ENCODE results near the gene RAD18. TPM values are rescaled to one million over a fixed set of nuclear protein-coding genes. Genes with fewer than 3 reads are reported as not detected.

Gene RAD18
- total RNA-seq, 1 donor from 2014 or later: 6.0 TPM

DNA sequence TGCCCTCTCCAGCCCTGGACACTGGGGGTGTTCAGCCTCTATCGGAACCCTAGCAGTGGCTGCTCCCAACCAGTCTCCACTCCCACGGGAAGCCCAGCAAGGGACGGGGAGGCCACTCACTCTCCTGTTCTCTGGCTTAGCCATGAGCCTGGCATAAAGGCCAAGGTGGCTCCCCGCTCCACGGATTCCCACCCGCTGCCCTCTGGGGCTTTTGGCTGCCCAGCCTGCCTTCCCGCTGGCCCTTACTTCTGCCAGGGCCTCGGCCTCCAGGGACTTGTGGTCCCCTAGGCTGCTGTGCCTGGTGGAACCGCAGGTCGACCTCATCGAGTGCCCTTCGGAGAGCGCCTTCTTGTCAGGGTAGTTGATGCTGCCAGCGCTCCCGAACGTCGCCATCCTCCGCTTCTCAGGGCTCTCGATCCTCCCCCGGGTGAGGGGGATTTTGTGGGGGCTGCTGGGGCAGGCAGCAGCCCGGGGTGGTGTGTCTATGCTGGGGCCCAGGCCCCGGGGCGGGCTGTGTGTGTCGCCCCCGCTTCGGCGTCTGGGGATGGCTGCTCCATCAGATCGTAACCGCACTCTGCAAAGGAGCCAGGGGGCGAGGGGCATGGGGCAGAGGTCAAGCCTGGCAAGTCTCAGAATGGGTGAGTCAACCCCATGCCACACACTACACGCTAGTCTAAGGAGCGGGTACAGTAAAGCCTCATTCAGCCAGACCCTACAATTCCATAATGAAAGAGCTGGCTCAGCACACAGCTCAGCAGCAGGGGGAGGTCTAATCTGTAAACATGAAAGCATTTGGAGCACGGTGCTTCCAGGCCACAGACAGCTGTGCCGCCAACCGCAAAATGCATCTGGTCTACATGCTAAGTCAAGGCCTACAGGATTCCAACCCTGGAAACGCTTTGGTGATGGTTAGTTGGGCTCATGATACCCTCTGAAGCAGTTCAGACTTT is 27.3 kb upstream of the RAD18 start:
- peak; percentile 29 for DNase-seq (ENCODE audit: low read depth)

GRCh38 chr3:8988791-8989558 is 25.7 kb upstream of the RAD18 start:
- Mint-ChIP-seq H3K27ac (ENCODE audit: unreplicated experiment) (no peak overlapping the region), H3K9me3 (ENCODE audit: unreplicated experiment) (no peaks in the 10 kb centered on the region), H3K4me3 (ENCODE audit: unreplicated experiment) (no peak overlapping the region), H3K36me3 (ENCODE audit: low read depth, unreplicated experiment) (peaks cover 1% of the 10 kb centered on the region), H3K27me3 (ENCODE audit: low read depth, unreplicated experiment) (no peaks in the 10 kb centered on the region), H3K4me1 (ENCODE audit: low read depth, unreplicated experiment) (peaks cover 15% of the 10 kb centered on the region)
- FAIRE-seq: no peak
- H3K79me2 ChIP-seq (ENCODE audit: insufficient read depth, low read length): no peaks in the 10 kb centered on the region
- no peaks in the 10 kb centered on the region for H3K9me3 ChIP-seq (ENCODE audit: insufficient read depth, low read depth, low read length)
- H3K4me1 ChIP-seq (ENCODE audit: insufficient read depth, low read length): no peaks in the 10 kb centered on the region
- TF ChIP-seq CTCF (IDR thresholded peaks at IDR 0.05; ENCODE audit: insufficient read depth, low read depth, low read length) (no peak), EZH2 (IDR thresholded peaks at IDR 0.05; ENCODE audit: insufficient read depth, low read length) (no peak)
- no peak overlapping the region for H3K4me3 ChIP-seq (ENCODE audit: insufficient read depth, low read depth, low read length)
- H3K36me3 ChIP-seq (ENCODE audit: insufficient read depth, low read length): no peaks in the 10 kb centered on the region
- H3K4me2 ChIP-seq (ENCODE audit: low read length): no peak overlapping the region
- no peaks in the 10 kb centered on the region for H3K27me3 ChIP-seq (ENCODE audit: insufficient read depth, low read length)
- H2AFZ ChIP-seq (ENCODE audit: low read depth, low read length): no peak overlapping the region
- H4K20me1 ChIP-seq (ENCODE audit: insufficient read depth, low read length): no peaks in the 10 kb centered on the region
- no peak overlapping the region for H3K9ac ChIP-seq (ENCODE audit: low read length)
- no peak overlapping the region for H3K27ac ChIP-seq (ENCODE audit: low read depth, low read length)
- no peak for DNase-seq (ENCODE audit: low read depth)

More for the DNA sequence above, 27.3 kb upstream of the RAD18 start:
- no peaks in the 10 kb centered on the region for H3K27me3 Mint-ChIP-seq (ENCODE audit: low read depth, unreplicated experiment)
- TF ChIP-seq EZH2 (IDR thresholded peaks at IDR 0.05; ENCODE audit: insufficient read depth, low read length): no peak
- no peak for TF ChIP-seq CTCF (IDR thresholded peaks at IDR 0.05; ENCODE audit: insufficient read depth, low read depth, low read length)
- Histone ChIP-seq H3K27me3 (ENCODE audit: insufficient read depth, low read length) (no peaks in the 10 kb centered on the region), H3K27ac (ENCODE audit: low read depth, low read length) (no peak overlapping the region), H3K9ac (ENCODE audit: low read length) (no peak overlapping the region), H3K9me3 (ENCODE audit: insufficient read depth, low read depth, low read length) (no peaks in the 10 kb centered on the region), H3K4me1 (ENCODE audit: insufficient read depth, low read length) (no peaks in the 10 kb centered on the region), H2AFZ (ENCODE audit: low read depth, low read length) (no peak overlapping the region), H3K79me2 (ENCODE audit: insufficient read depth, low read length) (no peaks in the 10 kb centered on the region), H4K20me1 (ENCODE audit: insufficient read depth, low read length) (no peaks in the 10 kb centered on the region), H3K4me3 (ENCODE audit: insufficient read depth, low read depth, low read length) (no peak overlapping the region), H3K36me3 (ENCODE audit: insufficient read depth, low read length) (no peaks in the 10 kb centered on the region), H3K4me2 (ENCODE audit: low read length) (no peak overlapping the region)
- H3K4me1 Mint-ChIP-seq (ENCODE audit: low read depth, unreplicated experiment): peaks cover 15% of the 10 kb centered on the region
- H3K4me3 Mint-ChIP-seq (ENCODE audit: unreplicated experiment): no peak overlapping the region
- no peak overlapping the region for H3K27ac Mint-ChIP-seq (ENCODE audit: unreplicated experiment)
- FAIRE-seq: no peak
- H3K9me3 Mint-ChIP-seq (ENCODE audit: unreplicated experiment): no peaks in the 10 kb centered on the region
- H3K36me3 Mint-ChIP-seq (ENCODE audit: low read depth, unreplicated experiment): peaks cover 2% of the 10 kb centered on the region

All from astrocyte (in vitro differentiated cells and primary cell).